GM18873 (cell line): ENCODE data around the gene OR52I1.

Source experiments
- ATAC-seq: cut with Tn5 transposase; IDR thresholded peaks from one replicate; pipeline ENCODE4 v1.9.1; 2021; ENCODE audit warnings: mild to moderate bottlenecking, moderate library complexity, moderate number of reproducible peaks; ENCODE audit not compliant: unreplicated experiment, low FRiP score

OR52I1 gene

GRCh38 chr11:4610258-4610935 lies 16.6 kb downstream of the OR52I1 start:
- ATAC-seq = no peak

GRCh38 chr11:4611986-4612385 lies 18.1 kb downstream of the OR52I1 start:
- ATAC-seq = no peak

GRCh38 chr11:4615856-4616444 lies 22.1 kb downstream of the OR52I1 start:
- ATAC-seq = no peak

GRCh38 chr11:4619514-4619913 lies 25.7 kb downstream of the OR52I1 start:
- no peak for ATAC-seq

- ATAC-seq = no peak
Measured at GRCh38 chr11:4626207-4627099, 32.6 kb downstream of the OR52I1 start.

GRCh38 chr11:4636136-4636535 lies 42.3 kb downstream of the OR52I1 start:
- no peak for ATAC-seq

- peak; percentile 83 for ATAC-seq
Measured at GRCh38 chr11:4636962-4637661, 43.3 kb downstream of the OR52I1 start, which contains the start of gene OR51D1. Gene OR51D1 (plus strand): TSS chr11:4637477. CDS start chr11:4639791, 2,314 bp downstream.

- no peak for ATAC-seq
Measured at GRCh38 chr11:4637662-4638047, 43.8 kb downstream of the OR52I1 start.

GRCh38 chr11:4639931-4640330 lies 46.1 kb downstream of the OR52I1 start:
- no peak for ATAC-seq

GRCh38 chr11:4641501-4641900 lies 47.7 kb downstream of the OR52I1 start:
- no peak for ATAC-seq

- no peak for ATAC-seq
Measured at GRCh38 chr11:4642043-4642442, 48.2 kb downstream of the OR52I1 start.

GRCh38 chr11:4643076-4643475 lies 49.2 kb downstream of the OR52I1 start:
- no peak for ATAC-seq

- no peak for ATAC-seq
Measured at GRCh38 chr11:4643682-4644081, 49.8 kb downstream of the OR52I1 start, which contains the start of gene OR51E1. Gene OR51E1 (plus strand): TSS chr11:4643982. CDS start chr11:4652527, 8,545 bp downstream.

- no peak for ATAC-seq
Measured at GRCh38 chr11:4644233-4644632, 50.4 kb downstream of the OR52I1 start.
